OCI-LY1 (cell line): ENCODE measurements around the gene XYLT1.

ENCODE experiments used
- H2AFZ ChIP-seq: fragments of 200-600 bp; sonication (generic), shearing (Covaris generic); 2 replicates; pipeline ENCODE4 v1.6.0; 2014; ENCODE audit warnings: antibody characterized with exemption, mild to moderate bottlenecking, low read length
- H3F3A ChIP-seq: fragments of 200-600 bp; sonication (generic), shearing (Covaris generic); 2 replicates; pipeline ENCODE4 v1.6.0; 2014; ENCODE audit warnings: mild to moderate bottlenecking, antibody characterized with exemption, low read length, moderate library complexity; ENCODE audit not compliant: insufficient read depth
- H3K27ac ChIP-seq: fragments of 200-600 bp; sonication (generic); 2 replicates; pipeline ENCODE4 v1.5.1; 2014; ENCODE audit warnings: low read length, mixed run types, mild to moderate bottlenecking, low read depth; ENCODE audit not compliant: poor library complexity, severe bottlenecking
- H3K27me3 ChIP-seq: fragments of 200-600 bp; sonication (generic); 2 replicates; pipeline ENCODE4 v1.6.0; 2014; ENCODE audit warnings: antibody characterized with exemption, mild to moderate bottlenecking, low read length, moderate library complexity; ENCODE audit not compliant: insufficient read depth
- H3K36me3 ChIP-seq: fragments of 200-600 bp; sonication (generic); 2 replicates; pipeline ENCODE4 v1.6.1; 2014; ENCODE audit warnings: mild to moderate bottlenecking, antibody characterized with exemption, low read length, moderate library complexity, mixed read lengths; ENCODE audit not compliant: insufficient read depth
- H3K4me1 ChIP-seq: fragments of 200-600 bp; sonication (generic); 2 replicates; pipeline ENCODE4 v1.5.1; 2014; ENCODE audit warnings: mild to moderate bottlenecking, low read length, moderate library complexity; ENCODE audit not compliant: insufficient read depth, severe bottlenecking
- H3K4me2 ChIP-seq: fragments of 200-600 bp; sonication (generic), shearing (Covaris generic); 2 replicates; pipeline ENCODE4 v1.6.1; 2014; ENCODE audit warnings: low read length
- H3K4me3 ChIP-seq: fragments of 200-600 bp; sonication (generic); 2 replicates; pipeline ENCODE4 v1.5.1; 2014; ENCODE audit warnings: low read length, low read depth, mild to moderate bottlenecking, mixed read lengths; ENCODE audit not compliant: poor library complexity, severe bottlenecking
- H3K79me2 ChIP-seq: fragments of 200-600 bp; shearing (Covaris generic); 2 replicates; pipeline ENCODE4 v1.6.1; 2016; ENCODE audit warnings: mixed run types, low read length, mixed read lengths; ENCODE audit not compliant: insufficient read depth
- H3K9ac ChIP-seq: fragments of 200-600 bp; sonication (generic), shearing (Covaris generic); 2 replicates; pipeline ENCODE4 v1.6.1; 2014; ENCODE audit warnings: mild to moderate bottlenecking, low read length, mixed read lengths
- H3K9me2 ChIP-seq: fragments of 200-600 bp; sonication (generic), shearing (Covaris generic); 2 replicates; pipeline ENCODE4 v1.6.1; 2014; ENCODE audit warnings: low read depth, mild to moderate bottlenecking, low read length, mixed read lengths
- H3K9me3 ChIP-seq: fragments of 200-600 bp; shearing (Covaris generic); 2 replicates; pipeline ENCODE4 v1.6.1; 2014; ENCODE audit warnings: low read length, mixed read lengths
- H4K20me1 ChIP-seq: fragments of 200-600 bp; sonication (generic), shearing (Covaris generic); 2 replicates; pipeline ENCODE4 v1.6.0; 2016; ENCODE audit warnings: mild to moderate bottlenecking, low read length; ENCODE audit not compliant: insufficient read depth
- EZH2 ChIP-seq: fragments of 200-600 bp; sonication (generic), shearing (Covaris generic); IDR thresholded peaks from 2 replicates; pipeline ENCODE4 v1.8.0; 2017; ENCODE audit warnings: borderline replicate concordance, mixed run types, mild to moderate bottlenecking, antibody characterized with exemption, low read length, moderate library complexity, mixed read lengths
- TF ChIP-seq, protein P1 (sequence below): fragments of 200-600 bp; sonication (generic), shearing (Covaris generic); IDR thresholded peaks from 2 replicates; pipeline ENCODE4 v1.5.1; 2017; ENCODE audit warnings: mild to moderate bottlenecking, antibody characterized with exemption, low read length, moderate library complexity, mixed read lengths

The XYLT1 gene

DNA sequence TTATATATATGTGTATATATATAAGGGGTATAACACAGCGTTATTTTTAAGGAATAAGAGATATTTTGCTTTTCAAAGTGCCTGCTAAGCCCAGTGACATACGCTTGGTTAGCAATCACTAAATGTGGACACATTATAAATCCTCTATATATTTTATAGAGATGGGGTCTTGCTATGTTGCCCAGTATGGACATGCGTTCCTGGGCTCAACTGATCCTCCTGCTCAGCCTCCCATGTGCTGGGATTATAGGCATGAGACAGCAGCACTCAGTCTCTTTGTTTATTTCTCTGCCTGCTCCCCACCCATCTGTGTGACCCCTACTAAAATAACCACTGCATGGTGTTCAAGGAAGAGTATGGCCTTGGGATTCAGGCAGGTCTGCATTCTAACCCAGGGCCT, 63.4 kb downstream of the XYLT1 start:
- no peak overlapping the region for H3K27ac ChIP-seq
- H2AFZ ChIP-seq, result no peak overlapping the region
- no peak overlapping the region for H3K9ac ChIP-seq
- H3K36me3 ChIP-seq, result peaks cover 47% of the 10 kb centered on the region
- no peaks in the 10 kb centered on the region for H4K20me1 ChIP-seq
- H3K4me3 ChIP-seq, result no peak overlapping the region
- peaks cover 5% of the 10 kb centered on the region; the same call in 1 of the 2 replicates for H3K79me2 ChIP-seq
- H3K9me2 ChIP-seq, result no peaks in the 10 kb centered on the region
- 0 out of 2 replicates have a peak, but pooled peaks cover 3% of the 10 kb centered on the region for H3K9me3 ChIP-seq
- no peak for TF ChIP-seq EZH2
- TF ChIP-seq, protein P1, sequence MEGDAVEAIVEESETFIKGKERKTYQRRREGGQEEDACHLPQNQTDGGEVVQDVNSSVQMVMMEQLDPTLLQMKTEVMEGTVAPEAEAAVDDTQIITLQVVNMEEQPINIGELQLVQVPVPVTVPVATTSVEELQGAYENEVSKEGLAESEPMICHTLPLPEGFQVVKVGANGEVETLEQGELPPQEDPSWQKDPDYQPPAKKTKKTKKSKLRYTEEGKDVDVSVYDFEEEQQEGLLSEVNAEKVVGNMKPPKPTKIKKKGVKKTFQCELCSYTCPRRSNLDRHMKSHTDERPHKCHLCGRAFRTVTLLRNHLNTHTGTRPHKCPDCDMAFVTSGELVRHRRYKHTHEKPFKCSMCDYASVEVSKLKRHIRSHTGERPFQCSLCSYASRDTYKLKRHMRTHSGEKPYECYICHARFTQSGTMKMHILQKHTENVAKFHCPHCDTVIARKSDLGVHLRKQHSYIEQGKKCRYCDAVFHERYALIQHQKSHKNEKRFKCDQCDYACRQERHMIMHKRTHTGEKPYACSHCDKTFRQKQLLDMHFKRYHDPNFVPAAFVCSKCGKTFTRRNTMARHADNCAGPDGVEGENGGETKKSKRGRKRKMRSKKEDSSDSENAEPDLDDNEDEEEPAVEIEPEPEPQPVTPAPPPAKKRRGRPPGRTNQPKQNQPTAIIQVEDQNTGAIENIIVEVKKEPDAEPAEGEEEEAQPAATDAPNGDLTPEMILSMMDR, result no peak
- H3K4me2 ChIP-seq, result no peak overlapping the region
- H3K4me1 ChIP-seq, result peaks cover 16% of the 10 kb centered on the region
- H3K27me3 ChIP-seq, result no peaks in the 10 kb centered on the region
- H3F3A ChIP-seq, result no peaks in the 10 kb centered on the region

DNA sequence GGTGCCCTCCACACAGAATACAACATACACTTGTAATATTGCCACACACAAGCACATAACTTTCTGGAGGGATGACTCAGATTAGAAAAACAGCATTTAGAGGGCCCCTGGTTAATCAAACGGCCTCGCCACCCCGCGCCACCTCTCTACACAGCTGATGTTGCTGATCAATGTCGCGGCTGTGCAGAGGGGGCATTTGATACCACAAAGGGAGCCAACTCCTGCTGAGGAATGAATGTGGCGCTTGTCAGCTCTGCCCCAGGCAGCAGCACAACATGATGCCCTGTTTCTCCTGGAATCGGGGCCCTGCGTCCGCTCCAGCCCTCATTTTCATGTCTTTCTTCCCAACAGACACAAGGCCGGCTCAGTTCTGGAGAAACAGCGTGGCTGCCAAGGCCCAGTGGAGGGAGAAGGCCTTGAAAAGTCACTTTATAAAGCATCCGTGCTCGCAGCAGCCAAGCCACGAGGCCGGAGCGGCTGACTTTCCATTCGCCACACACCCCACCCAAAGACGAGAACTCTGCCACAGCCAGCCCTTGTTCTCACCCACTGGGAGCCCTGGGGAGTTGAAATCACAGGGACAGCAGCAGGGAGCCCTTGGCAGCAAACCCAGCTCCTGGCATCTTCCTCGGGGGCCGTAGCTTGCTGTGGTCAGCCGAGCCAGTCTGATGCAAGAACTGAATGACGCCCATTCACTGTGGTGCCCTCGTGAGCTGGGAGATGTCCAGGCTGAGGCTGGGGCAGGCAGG, 65.6 kb downstream of the XYLT1 start:
- Histone ChIP-seq H3K9me3 (0 out of 2 replicates have a peak, but pooled peaks cover 3% of the 10 kb centered on the region), H3K79me2 (peaks cover 5% of the 10 kb centered on the region; the same call in 1 of the 2 replicates), H4K20me1 (no peaks in the 10 kb centered on the region), H3K4me3 (no peak overlapping the region), H3K4me1 (peaks cover 16% of the 10 kb centered on the region), H3K9me2 (no peaks in the 10 kb centered on the region), H3K36me3 (peaks cover 36% of the 10 kb centered on the region), H3K4me2 (no peak overlapping the region), H3K27ac (no peak overlapping the region), H3K27me3 (no peaks in the 10 kb centered on the region), H3F3A (no peaks in the 10 kb centered on the region), H3K9ac (no peak overlapping the region), H2AFZ (no peak overlapping the region)
- TF ChIP-seq EZH2, result no peak
- TF ChIP-seq, protein P1, result no peak

DNA sequence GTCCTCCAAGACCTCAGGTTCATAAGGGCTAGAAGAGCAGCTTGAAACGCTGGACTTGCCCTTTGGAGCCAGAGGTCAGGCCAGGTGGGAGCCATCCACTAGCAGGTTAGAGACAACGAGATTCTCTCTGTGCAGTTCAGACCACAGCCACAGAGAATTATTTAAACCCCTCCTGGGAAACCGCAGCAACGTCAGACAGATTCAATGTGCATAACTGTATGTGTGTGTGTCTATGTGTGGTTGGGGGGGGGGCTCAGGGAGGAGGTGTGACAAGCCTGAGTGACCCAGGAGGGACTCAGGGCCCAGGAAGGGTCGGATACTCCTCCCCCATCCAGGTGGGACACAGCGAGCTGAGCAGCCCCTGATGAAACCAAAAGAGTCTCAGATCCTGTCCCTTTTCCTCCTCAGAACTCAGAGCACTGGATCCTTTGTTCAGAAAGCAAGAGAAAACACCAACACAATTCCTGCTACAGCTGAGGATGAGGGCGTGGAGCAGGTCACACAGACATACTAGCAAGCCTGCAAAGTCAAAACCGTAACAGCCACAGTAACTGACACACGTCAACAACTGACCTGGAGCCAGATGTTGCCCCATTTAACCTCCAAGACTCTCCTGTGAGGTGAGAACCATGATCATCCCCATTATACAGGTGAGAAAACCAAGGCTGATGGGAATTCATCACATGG, 66.8 kb downstream of the XYLT1 start:
- Histone ChIP-seq H3K9me3 (0 out of 2 replicates have a peak, but pooled peaks cover 3% of the 10 kb centered on the region), H3K27ac (no peak overlapping the region), H3K4me3 (no peak overlapping the region), H3K79me2 (peaks cover 5% of the 10 kb centered on the region; the same call in 1 of the 2 replicates), H3K4me2 (no peak overlapping the region), H3K9ac (no peak overlapping the region), H3F3A (no peaks in the 10 kb centered on the region), H3K9me2 (no peaks in the 10 kb centered on the region), H3K4me1 (peaks cover 9% of the 10 kb centered on the region), H4K20me1 (no peaks in the 10 kb centered on the region), H2AFZ (no peak overlapping the region), H3K27me3 (no peaks in the 10 kb centered on the region), H3K36me3 (peaks cover 36% of the 10 kb centered on the region)
- TF ChIP-seq, protein P1, result no peak
- TF ChIP-seq EZH2, result no peak
